Measurements from ENCODE around the gene GLO1.

DNA sequence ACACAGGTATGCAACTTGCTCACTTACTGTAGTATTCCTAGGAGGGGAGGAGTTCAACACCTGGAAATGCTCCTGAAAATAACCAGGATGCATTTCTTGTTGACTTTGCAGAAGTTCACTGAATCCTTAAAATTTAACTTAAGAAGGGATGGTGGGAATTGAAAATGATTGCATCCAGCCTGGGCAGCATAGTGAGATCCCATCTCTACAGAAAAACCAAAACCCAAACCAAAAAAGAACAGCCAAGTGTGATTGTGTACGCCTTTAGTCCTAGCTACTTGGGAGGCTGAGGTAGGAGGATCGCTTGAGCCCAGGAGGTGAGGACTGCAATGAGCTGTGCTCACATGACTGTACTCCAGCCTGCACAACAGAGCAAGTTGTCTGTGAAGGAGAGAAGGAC, 13.9 kb upstream of the GLO1 start:
- TF ChIP-seq, protein P1, sequence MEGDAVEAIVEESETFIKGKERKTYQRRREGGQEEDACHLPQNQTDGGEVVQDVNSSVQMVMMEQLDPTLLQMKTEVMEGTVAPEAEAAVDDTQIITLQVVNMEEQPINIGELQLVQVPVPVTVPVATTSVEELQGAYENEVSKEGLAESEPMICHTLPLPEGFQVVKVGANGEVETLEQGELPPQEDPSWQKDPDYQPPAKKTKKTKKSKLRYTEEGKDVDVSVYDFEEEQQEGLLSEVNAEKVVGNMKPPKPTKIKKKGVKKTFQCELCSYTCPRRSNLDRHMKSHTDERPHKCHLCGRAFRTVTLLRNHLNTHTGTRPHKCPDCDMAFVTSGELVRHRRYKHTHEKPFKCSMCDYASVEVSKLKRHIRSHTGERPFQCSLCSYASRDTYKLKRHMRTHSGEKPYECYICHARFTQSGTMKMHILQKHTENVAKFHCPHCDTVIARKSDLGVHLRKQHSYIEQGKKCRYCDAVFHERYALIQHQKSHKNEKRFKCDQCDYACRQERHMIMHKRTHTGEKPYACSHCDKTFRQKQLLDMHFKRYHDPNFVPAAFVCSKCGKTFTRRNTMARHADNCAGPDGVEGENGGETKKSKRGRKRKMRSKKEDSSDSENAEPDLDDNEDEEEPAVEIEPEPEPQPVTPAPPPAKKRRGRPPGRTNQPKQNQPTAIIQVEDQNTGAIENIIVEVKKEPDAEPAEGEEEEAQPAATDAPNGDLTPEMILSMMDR (IDR thresholded peaks at IDR 0.05) = no peak
- no peak for TF ChIP-seq POLR2A (IDR thresholded peaks at IDR 0.05)
